COLO829 (cell line): ENCODE results near the gene DHRS12.

Experiments
- DNase-seq: peaks from one replicate; pipeline ENCODE4 v3.0.0; 2012; ENCODE audit warnings: low spot score

DHRS12 gene

GRCh38 chr13:51726446-51727193 is 77.3 kb downstream of the DHRS12 start:
- DNase-seq: no peak

GRCh38 chr13:51724721-51725120 is 79.2 kb downstream of the DHRS12 start:
- no peak for DNase-seq

GRCh38 chr13:51723529-51723928 is 80.4 kb downstream of the DHRS12 start:
- DNase-seq: no peak

GRCh38 chr13:51721496-51721895 is 82.5 kb downstream of the DHRS12 start:
- no peak for DNase-seq

- DNase-seq: no peak
These were observed 84.6 kb downstream of the DHRS12 start for GRCh38 chr13:51719394-51719793.
